Lower leg skin (tissue), 4 donors: Measurements from ENCODE around the gene GNG8. TPM values are rescaled to one million over a fixed set of nuclear protein-coding genes. Genes with fewer than 3 reads are reported as not detected.

Source experiments
- DNase-seq, 2 donors: peaks; one replicate each; pipeline ENCODE4 v3.0.0-alpha.2; 2019; ENCODE audit warnings: low spot score in 2 of 2
- H3K4me3 ChIP-seq: fragments of 200-600 bp; sonication (generic); 2 replicates; pipeline ENCODE4 v1.5.1; 2017; ENCODE audit warnings: mild to moderate bottlenecking, low read depth; ENCODE audit not compliant: poor library complexity, severe bottlenecking
- CTCF ChIP-seq, 3 donors: fragments of 450-650 bp; IDR thresholded peaks; one replicate each; pipeline ENCODE4 v1.5.1; 2016; ENCODE audit warnings: antibody characterized with exemption in 3 of 3, mild to moderate bottlenecking in 3 of 3, moderate library complexity in 2 of 3
- POLR2A ChIP-seq, 2 donors: fragments of 450-650 bp; IDR thresholded peaks; one replicate each; pipeline ENCODE4 v1.6.1; 2016 to 2017; ENCODE audit warnings: antibody characterized with exemption in 2 of 2, mild to moderate bottlenecking in 1 of 2, moderate library complexity in 1 of 2
- WGBS, 2 donors: methylation state at CpG; one replicate each; pipeline ENCODE4 v1.1.5; 2018; 5-methylcytosine and 5-hydroxymethylcytosine counted together
- intact Hi-C: fragments of 100-400 bp; cut with DNase I; formaldehyde crosslinking; loops from one replicate; pipeline ENCODE4 v1.15.0; 2023; ENCODE audit warnings: low total_unique reads
- total RNA-seq, 4 donors: library from RNA; depleted of rRNA; stranded (reverse); fragments of >200 nt; gene quantifications; one replicate each; pipeline ENCODE4 v1.1.0, GENCODE V29; 2016

Gene GNG8
- total RNA-seq, 4 donors from 2014 or later, result not detected

GRCh38 chr19:46623915-46624502 lies 12.0 kb downstream of the GNG8 start:
- WGBS, 2 donors, result 82 to 92% methylated on average over 4 to 35 of the region's 35 CpGs
- TF ChIP-seq CTCF (IDR thresholded peaks at IDR 0.05) (no peak), POLR2A (IDR thresholded peaks at IDR 0.05) (no peak)
- no peak for DNase-seq
- H3K4me3 ChIP-seq, result no peak overlapping the region
- intact Hi-C loops, result no loop called here

GRCh38 chr19:46622118-46622446 lies 13.9 kb downstream of the GNG8 start:
- TF ChIP-seq CTCF (IDR thresholded peaks at IDR 0.05), result no peak
- no peak for TF ChIP-seq POLR2A (IDR thresholded peaks at IDR 0.05)
- DNase-seq, result no peak
- no peak overlapping the region for H3K4me3 ChIP-seq
- 44 to 46% methylated on average over 7 of the region's 7 CpGs for WGBS, 2 donors
- intact Hi-C loops, result no loop called here

- DNase-seq, result no peak
- no peak for TF ChIP-seq CTCF (IDR thresholded peaks at IDR 0.05)
- TF ChIP-seq POLR2A (IDR thresholded peaks at IDR 0.05), result no peak
- intact Hi-C loops, result no loop called here
- WGBS, 2 donors, result 67 to 72% methylated on average over 32 of the region's 32 CpGs
- H3K4me3 ChIP-seq, result no peak overlapping the region
These were observed 14.5 kb downstream of the GNG8 start for GRCh38 chr19:46621191-46622117.

- 68 to 69% methylated on average over 6 of the region's 6 CpGs for WGBS, 2 donors
- intact Hi-C loops, result no loop called here
- TF ChIP-seq POLR2A (IDR thresholded peaks at IDR 0.05) (no peak), CTCF (IDR thresholded peaks at IDR 0.05) (no peak)
- no peak for DNase-seq
- no peak overlapping the region for H3K4me3 ChIP-seq
These were observed 15.3 kb downstream of the GNG8 start for GRCh38 chr19:46620716-46621115.

- TF ChIP-seq CTCF (IDR thresholded peaks at IDR 0.05) (no peak), POLR2A (IDR thresholded peaks at IDR 0.05) (no peak)
- whole genome bisulfite sequencing, 2 donors, result 79 to 84% methylated on average over 3 of the region's 3 CpGs
- DNase-seq, result no peak
- intact Hi-C loops, result no loop called here
- no peak overlapping the region for H3K4me3 ChIP-seq
These were observed 15.7 kb downstream of the GNG8 start for GRCh38 chr19:46620267-46620666.
